HepG2 (cell line): ENCODE results near the gene ARHGAP4. TPM values are rescaled to one million over a fixed set of nuclear protein-coding genes. Genes with fewer than 3 reads are reported as not detected.

Experiments used
- HDAC6 ChIP-seq: fragments of 200-600 bp; sonication (generic); IDR thresholded peaks from 2 replicates; pipeline ENCODE4 v1.7.0; 2017; ENCODE audit warnings: mild to moderate bottlenecking, antibody characterized with exemption, low read length, low read depth
- HES4 ChIP-seq: sonication (generic); formaldehyde crosslinking; IDR thresholded peaks from 2 replicates; pipeline ENCODE4 v1.9.0; 2021; ENCODE audit warnings: mild to moderate bottlenecking, missing genetic modification reagents, borderline replicate concordance
- HOXA9 ChIP-seq: sonication (generic); formaldehyde crosslinking; IDR thresholded peaks from 2 replicates; pipeline ENCODE4 v1.8.1; 2022; ENCODE audit warnings: missing genetic modification reagents, mild to moderate bottlenecking, moderate library complexity, borderline replicate concordance
- MTA1 ChIP-seq: sonication (generic); formaldehyde crosslinking; IDR thresholded peaks from 2 replicates; pipeline ENCODE4 v1.4.0; 2020; ENCODE audit warnings: missing genetic modification reagents, mild to moderate bottlenecking, borderline replicate concordance
- MYC ChIP-seq: sonication (generic); formaldehyde crosslinking; IDR thresholded peaks from 2 replicates; pipeline ENCODE4 v1.9.0; 2021; ENCODE audit warnings: missing genetic modification reagents, borderline replicate concordance
- MZF1 ChIP-seq: sonication (generic); formaldehyde crosslinking; IDR thresholded peaks from 2 replicates; pipeline ENCODE4 v1.8.1; 2023; ENCODE audit warnings: mild to moderate bottlenecking, missing genetic modification reagents, borderline replicate concordance
- PAXIP1 ChIP-seq: sonication (generic); formaldehyde crosslinking; conservative IDR thresholded peaks from 2 replicates; pipeline ENCODE4 v1.4.0; 2020; ENCODE audit warnings: mild to moderate bottlenecking, missing genetic modification reagents, moderate library complexity
- RBAK ChIP-seq: sonication (generic); formaldehyde crosslinking; IDR thresholded peaks from 2 replicates; pipeline ENCODE4 v1.5.1; 2020; ENCODE audit warnings: mild to moderate bottlenecking, missing genetic modification reagents
- SAP130 ChIP-seq: IDR thresholded peaks from 2 replicates; pipeline ENCODE4 v1.6.1; 2016; ENCODE audit warnings: low read depth
- SPEN ChIP-seq: sonication (generic); formaldehyde crosslinking; IDR thresholded peaks from 2 replicates; pipeline ENCODE4 v1.5.1; 2020; ENCODE audit warnings: low read depth, mild to moderate bottlenecking, missing genetic modification reagents
- SRSF4 ChIP-seq: fragments of 200-400 bp; formaldehyde crosslinking; IDR thresholded peaks from one replicate; pipeline ENCODE4 v1.6.1; 2018; ENCODE audit warnings: mild to moderate bottlenecking, low read depth, low read length, moderate library complexity; ENCODE audit not compliant: poor library complexity, severe bottlenecking
- SRSF9 ChIP-seq: fragments of 200-400 bp; formaldehyde crosslinking; IDR thresholded peaks from 2 replicates; pipeline ENCODE4 v1.6.1; 2018; ENCODE audit warnings: borderline replicate concordance, mild to moderate bottlenecking, low read depth, low read length; ENCODE audit not compliant: insufficient read depth, poor library complexity, severe bottlenecking
- ZBTB7A ChIP-seq: sonication (generic); formaldehyde crosslinking; IDR thresholded peaks from 2 replicates; pipeline ENCODE4 v1.8.0; 2022; ENCODE audit warnings: mild to moderate bottlenecking, missing genetic modification reagents
- ZFP41 ChIP-seq: sonication (generic); formaldehyde crosslinking; IDR thresholded peaks from 2 replicates; pipeline ENCODE4 v1.4.0; 2020; ENCODE audit warnings: mild to moderate bottlenecking, missing genetic modification reagents, borderline replicate concordance
- ZNF205 ChIP-seq: IDR thresholded peaks from 2 replicates; pipeline ENCODE4 v1.6.1; 2018; ENCODE audit warnings: missing biosample characterization, missing genetic modification reagents
- ZNF225 ChIP-seq: sonication (generic); formaldehyde crosslinking; IDR thresholded peaks from 2 replicates; pipeline ENCODE4 v1.4.0; 2020; ENCODE audit warnings: mild to moderate bottlenecking, missing genetic modification reagents
- ZNF329 ChIP-seq: sonication (generic); formaldehyde crosslinking; IDR thresholded peaks from 2 replicates; pipeline ENCODE4 v1.9.0; 2021; ENCODE audit warnings: low read depth, mild to moderate bottlenecking, missing genetic modification reagents
- ZNF530 ChIP-seq: sonication (generic); formaldehyde crosslinking; IDR thresholded peaks from 2 replicates; pipeline ENCODE4 v1.5.0; 2020; ENCODE audit warnings: low read depth, mild to moderate bottlenecking, missing genetic modification reagents
- ZNF619 ChIP-seq: sonication (generic); formaldehyde crosslinking; IDR thresholded peaks from 2 replicates; pipeline ENCODE4 v1.4.0; 2020; ENCODE audit warnings: mild to moderate bottlenecking, missing genetic modification reagents
- ZNF766 ChIP-seq: sonication (generic); formaldehyde crosslinking; IDR thresholded peaks from 2 replicates; pipeline ENCODE4 v1.5.0; 2020; ENCODE audit warnings: missing genetic modification reagents, borderline replicate concordance
- polyA plus RNA-seq, 8 experiments: library from polyadenylated mRNA; depleted of rRNA in 3 of 8; stranded (reverse) in 7 of 8; unstranded in 1 of 8; fragments of >200 nt; fragmentation: Illumina TruSeq in 4 of 8; extraction: Trizol in 4 of 8; gene quantifications; 2 replicates each; pipeline versions ENCODE4 v1.2.1 to v1.2.3, GENCODE V29; 2011 to 2016; ENCODE audit warnings: low read depth in 4 of 8, missing spikeins in 1 of 8, mixed read lengths in 1 of 8; ENCODE audit not compliant: insufficient read depth in 1 of 8
- total RNA-seq, 5 experiments: library from RNA; depleted of rRNA; stranded (reverse); fragments of >200 nt; fragmentation: Illumina TruSeq; extraction: Trizol; gene quantifications; 2 replicates each; pipeline ENCODE4 v1.2.3, GENCODE V29; 2016; ENCODE audit warnings: low read depth in 1 of 5
- TF ChIP-seq, protein P1 (sequence below): sonication (generic); formaldehyde crosslinking; IDR thresholded peaks from 2 replicates; pipeline ENCODE4 v1.4.0; 2020; ENCODE audit warnings: missing genetic modification reagents
- TF ChIP-seq, protein P2 (sequence below): IDR thresholded peaks from 2 replicates; pipeline ENCODE4 v1.6.1; 2016; ENCODE audit warnings: missing genetic modification reagents, missing compliant biosample characterization

The ARHGAP4 gene
- total and polyA plus RNA-seq, 2 of the 13 experiments (the other 11 are each of a cell fraction or from before 2014, with no cell fraction given) = 0.57 to 0.64 TPM

GRCh38 chrX:153945956-153946943, 20.2 kb upstream of the ARHGAP4 start (continued):
- TF ChIP-seq, protein P1, sequence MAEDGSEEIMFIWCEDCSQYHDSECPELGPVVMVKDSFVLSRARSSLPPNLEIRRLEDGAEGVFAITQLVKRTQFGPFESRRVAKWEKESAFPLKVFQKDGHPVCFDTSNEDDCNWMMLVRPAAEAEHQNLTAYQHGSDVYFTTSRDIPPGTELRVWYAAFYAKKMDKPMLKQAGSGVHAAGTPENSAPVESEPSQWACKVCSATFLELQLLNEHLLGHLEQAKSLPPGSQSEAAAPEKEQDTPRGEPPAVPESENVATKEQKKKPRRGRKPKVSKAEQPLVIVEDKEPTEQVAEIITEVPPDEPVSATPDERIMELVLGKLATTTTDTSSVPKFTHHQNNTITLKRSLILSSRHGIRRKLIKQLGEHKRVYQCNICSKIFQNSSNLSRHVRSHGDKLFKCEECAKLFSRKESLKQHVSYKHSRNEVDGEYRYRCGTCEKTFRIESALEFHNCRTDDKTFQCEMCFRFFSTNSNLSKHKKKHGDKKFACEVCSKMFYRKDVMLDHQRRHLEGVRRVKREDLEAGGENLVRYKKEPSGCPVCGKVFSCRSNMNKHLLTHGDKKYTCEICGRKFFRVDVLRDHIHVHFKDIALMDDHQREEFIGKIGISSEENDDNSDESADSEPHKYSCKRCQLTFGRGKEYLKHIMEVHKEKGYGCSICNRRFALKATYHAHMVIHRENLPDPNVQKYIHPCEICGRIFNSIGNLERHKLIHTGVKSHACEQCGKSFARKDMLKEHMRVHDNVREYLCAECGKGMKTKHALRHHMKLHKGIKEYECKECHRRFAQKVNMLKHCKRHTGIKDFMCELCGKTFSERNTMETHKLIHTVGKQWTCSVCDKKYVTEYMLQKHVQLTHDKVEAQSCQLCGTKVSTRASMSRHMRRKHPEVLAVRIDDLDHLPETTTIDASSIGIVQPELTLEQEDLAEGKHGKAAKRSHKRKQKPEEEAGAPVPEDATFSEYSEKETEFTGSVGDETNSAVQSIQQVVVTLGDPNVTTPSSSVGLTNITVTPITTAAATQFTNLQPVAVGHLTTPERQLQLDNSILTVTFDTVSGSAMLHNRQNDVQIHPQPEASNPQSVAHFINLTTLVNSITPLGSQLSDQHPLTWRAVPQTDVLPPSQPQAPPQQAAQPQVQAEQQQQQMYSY = no peak
- TF ChIP-seq, protein P2, sequence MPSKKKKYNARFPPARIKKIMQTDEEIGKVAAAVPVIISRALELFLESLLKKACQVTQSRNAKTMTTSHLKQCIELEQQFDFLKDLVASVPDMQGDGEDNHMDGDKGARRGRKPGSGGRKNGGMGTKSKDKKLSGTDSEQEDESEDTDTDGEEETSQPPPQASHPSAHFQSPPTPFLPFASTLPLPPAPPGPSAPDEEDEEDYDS (CRISPR knock-in tag) = no peak
- TF ChIP-seq ZNF619 (CRISPR knock-in tag) (no peak), HDAC6 (no peak), MTA1 (CRISPR knock-in tag) (no peak), ZNF329 (no peak), SPEN (CRISPR knock-in tag) (no peak), SRSF4 (no peak), ZBTB7A (CRISPR knock-in tag) (no peak), ZFP41 (no peak), MZF1 (no peak), HOXA9 (CRISPR knock-in tag) (no peak), RBAK (CRISPR knock-in tag) (no peak), ZNF766 (CRISPR knock-in tag) (no peak), ZNF205 (CRISPR knock-in tag) (no peak), ZNF225 (CRISPR knock-in tag) (no peak), SRSF9 (no peak), HES4 (CRISPR knock-in tag) (no peak), SAP130 (CRISPR knock-in tag) (peak; percentile 31; the same call in 1 of the 2 replicates), PAXIP1 (CRISPR knock-in tag) (no peak), ZNF530 (CRISPR knock-in tag) (no peak), MYC (no peak)
